Duodenal mucosa (tissue), 2 donors: ENCODE data around the gene TC2N.

Experiments used
- H3K27ac ChIP-seq: one replicate; pipeline ENCODE4 v1.7.0; 2013; ENCODE audit warnings: low read depth, low read length
- H3K27me3 ChIP-seq, 2 donors: one replicate each; pipeline ENCODE4 v1.7.0; 2013; ENCODE audit warnings: low read length in 2 of 2, control low read depth in 1 of 2; ENCODE audit not compliant: insufficient read depth in 2 of 2, control insufficient read depth in 1 of 2
- H3K36me3 ChIP-seq, 2 donors: one replicate each; pipeline ENCODE4 v1.7.0; 2013; ENCODE audit warnings: low read length in 2 of 2, control low read depth in 1 of 2; ENCODE audit not compliant: insufficient read depth in 2 of 2, control insufficient read depth in 1 of 2
- H3K4me1 ChIP-seq, 2 donors: one replicate each; pipeline ENCODE4 v1.7.0; 2013; ENCODE audit warnings: low read length in 2 of 2, control low read depth in 1 of 2; ENCODE audit not compliant: insufficient read depth in 2 of 2, control insufficient read depth in 1 of 2
- H3K4me3 ChIP-seq, 2 donors: one replicate each; pipeline ENCODE4 v1.7.0; 2013; ENCODE audit warnings: low read length in 2 of 2, low read depth in 1 of 2
- H3K9ac ChIP-seq, 2 donors: one replicate each; pipeline ENCODE4 v1.7.0; 2013; ENCODE audit warnings: low read length in 2 of 2, low read depth in 1 of 2
- H3K9me3 ChIP-seq, 2 donors: one replicate each; pipeline ENCODE4 v1.7.0; 2013; ENCODE audit warnings: low read length in 2 of 2, control low read depth in 1 of 2; ENCODE audit not compliant: control insufficient read depth in 1 of 2

TC2N gene

GRCh38 chr14:91778217-91778616 is 89.1 kb downstream of the TC2N start:
- Histone ChIP-seq H3K27ac (no peak overlapping the region), H3K9ac (no peak overlapping the region), H3K27me3 (no peaks in the 10 kb centered on the region), H3K4me1 (peaks cover 0 to 3% of the 10 kb centered on the region in 2 donors), H3K9me3 (no peaks in the 10 kb centered on the region), H3K36me3 (peaks cover 3 to 5% of the 10 kb centered on the region in 2 donors), H3K4me3 (no peak overlapping the region)

DNA sequence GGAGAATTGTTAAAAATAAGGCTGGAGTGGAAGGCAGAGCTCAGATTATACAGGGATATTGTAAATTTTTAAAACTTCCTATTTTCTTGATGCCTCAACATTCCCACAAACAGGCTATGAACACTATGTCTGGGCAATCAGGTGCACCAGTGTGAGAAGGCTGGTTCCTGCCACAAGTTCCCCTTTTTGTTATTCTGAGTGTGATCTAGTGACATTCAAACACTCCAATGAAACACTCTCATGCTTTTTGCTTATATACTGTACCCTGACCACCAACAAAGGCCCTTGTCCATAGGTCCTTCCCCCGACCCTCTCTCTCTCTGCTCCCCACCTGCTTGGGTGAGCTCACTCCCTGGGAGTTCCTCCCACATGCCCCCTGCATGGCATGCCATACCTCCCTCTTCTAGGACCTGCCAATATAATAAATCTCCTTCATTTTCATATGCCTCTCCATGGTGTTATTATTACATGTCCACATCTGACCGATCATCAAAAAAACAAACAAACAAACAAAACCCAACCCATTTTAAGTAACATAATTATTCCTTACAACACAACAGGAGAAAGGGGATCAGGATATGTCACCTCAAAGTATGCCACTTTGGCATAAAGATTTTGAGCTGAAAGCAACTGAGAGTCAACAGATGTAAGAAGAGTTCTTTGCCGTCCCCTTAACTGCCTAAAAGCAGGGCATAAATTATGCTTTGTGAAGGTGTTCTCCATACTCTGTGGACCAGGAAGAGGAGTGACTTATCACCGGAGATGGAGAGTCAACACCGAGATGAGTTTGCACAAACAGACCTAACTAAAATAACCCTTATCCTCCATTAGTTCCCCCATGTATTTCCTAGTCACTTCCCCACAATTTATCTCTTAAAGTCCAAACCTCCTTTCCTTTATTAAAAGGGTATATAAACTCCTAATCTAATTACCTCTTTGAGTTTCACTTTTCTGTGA is 92.9 kb downstream of the TC2N start:
- Histone ChIP-seq H3K27ac (no peak overlapping the region), H3K27me3 (no peaks in the 10 kb centered on the region), H3K9ac (no peak overlapping the region), H3K4me3 (no peak overlapping the region), H3K36me3 (no peaks in the 10 kb centered on the region), H3K4me1 (no peaks in the 10 kb centered on the region), H3K9me3 (no peaks in the 10 kb centered on the region)

DNA sequence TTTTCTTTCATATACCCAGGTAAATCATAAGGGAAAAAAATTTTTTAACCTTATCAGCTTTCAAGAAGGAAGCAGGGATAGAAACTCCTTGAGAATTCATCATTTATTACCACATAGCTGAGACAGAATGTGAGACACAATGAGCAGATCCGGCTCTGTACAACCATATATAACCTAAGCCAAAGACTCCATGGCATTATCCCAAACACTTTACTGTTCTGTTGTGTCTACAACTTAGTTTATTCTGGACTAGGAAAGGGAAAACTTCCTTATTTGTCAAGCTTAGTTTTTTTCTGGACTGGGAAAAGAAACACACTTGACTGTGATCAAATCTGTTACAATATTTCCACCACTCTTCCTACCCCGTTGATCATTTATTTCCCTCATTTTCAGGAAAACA is 97.2 kb downstream of the TC2N start:
- Histone ChIP-seq H3K36me3 (no peaks in the 10 kb centered on the region), H3K4me1 (no peaks in the 10 kb centered on the region), H3K4me3 (no peak overlapping the region), H3K27me3 (no peaks in the 10 kb centered on the region), H3K27ac (no peak overlapping the region), H3K9ac (no peak overlapping the region), H3K9me3 (no peaks in the 10 kb centered on the region)

DNA sequence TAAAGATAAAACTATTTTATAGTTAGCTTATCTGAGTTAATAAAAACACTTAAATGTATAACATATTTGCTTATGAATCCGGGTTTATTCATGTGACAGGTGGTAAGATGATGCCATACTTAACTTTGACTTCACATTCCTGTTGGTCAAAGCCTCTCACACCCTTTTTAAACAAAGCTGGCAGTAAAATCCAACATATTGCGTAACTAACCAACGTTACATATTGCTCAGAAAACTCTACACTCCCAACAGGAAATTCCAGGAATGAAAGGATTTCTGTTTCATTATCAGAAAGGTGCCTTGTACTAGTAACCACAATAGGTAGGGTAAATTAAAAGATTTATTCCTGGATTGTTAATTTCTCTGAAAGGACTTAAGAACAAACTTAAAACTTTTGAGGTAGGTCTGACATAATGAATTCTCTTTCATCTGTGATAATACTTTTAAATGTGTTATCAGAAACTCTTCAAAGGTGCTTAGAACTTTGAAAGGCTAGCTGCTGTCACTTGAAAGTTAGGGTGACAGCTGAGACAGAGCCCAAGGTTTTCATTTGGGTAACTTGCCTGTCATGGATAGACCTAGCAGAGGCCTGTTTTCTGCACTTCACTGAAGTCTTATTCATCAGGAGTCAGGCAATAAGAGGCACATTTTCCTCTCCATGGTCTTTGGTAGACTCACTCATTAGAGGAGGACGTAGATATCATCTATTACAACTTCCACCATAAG is 111.6 kb downstream of the TC2N start:
- no peak overlapping the region for H3K4me3 ChIP-seq
- H3K9ac ChIP-seq = no peak overlapping the region
- H3K36me3 ChIP-seq = peaks cover 5 to 6% of the 10 kb centered on the region in 2 donors
- peaks cover 0 to 4% of the 10 kb centered on the region in 2 donors for H3K9me3 ChIP-seq
- H3K4me1 ChIP-seq = peaks cover 9 to 46% of the 10 kb centered on the region in 2 donors
- no peak overlapping the region for H3K27ac ChIP-seq
- no peaks in the 10 kb centered on the region for H3K27me3 ChIP-seq

GRCh38 chr14:91754819-91755218 is 112.5 kb downstream of the TC2N start:
- no peak overlapping the region for H3K4me3 ChIP-seq
- no peaks in the 10 kb centered on the region for H3K9me3 ChIP-seq
- H3K9ac ChIP-seq = no peak overlapping the region
- peaks cover 9 to 46% of the 10 kb centered on the region in 2 donors for H3K4me1 ChIP-seq
- no peaks in the 10 kb centered on the region for H3K27me3 ChIP-seq
- no peaks in the 10 kb centered on the region for H3K36me3 ChIP-seq
- no peak overlapping the region for H3K27ac ChIP-seq

DNA sequence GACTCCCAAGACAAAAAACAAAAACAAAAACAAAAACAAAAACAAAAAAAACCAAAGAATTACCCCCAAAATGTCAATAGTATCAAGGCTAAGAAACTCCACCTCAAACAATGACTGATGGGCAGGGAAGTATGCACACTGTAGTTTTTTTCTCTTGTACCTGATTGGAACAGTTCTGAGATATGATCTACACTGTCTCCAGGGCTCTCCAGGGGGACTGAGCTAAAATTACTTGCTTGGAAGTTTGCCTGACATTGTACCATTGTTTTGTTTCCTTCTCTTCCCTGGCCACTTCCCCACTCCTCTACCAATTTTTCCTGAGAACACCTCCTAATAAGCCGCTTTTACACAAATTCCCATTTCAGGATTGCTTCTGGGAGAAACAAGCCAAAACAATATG is 113.2 kb downstream of the TC2N start:
- H3K36me3 ChIP-seq = no peaks in the 10 kb centered on the region
- no peak overlapping the region for H3K27ac ChIP-seq
- peaks cover 9 to 46% of the 10 kb centered on the region in 2 donors for H3K4me1 ChIP-seq
- no peaks in the 10 kb centered on the region for H3K9me3 ChIP-seq
- no peak overlapping the region for H3K9ac ChIP-seq
- no peak overlapping the region for H3K4me3 ChIP-seq
- no peaks in the 10 kb centered on the region for H3K27me3 ChIP-seq

- no peak overlapping the region for H3K9ac ChIP-seq
- no peaks in the 10 kb centered on the region for H3K36me3 ChIP-seq
- no peaks in the 10 kb centered on the region for H3K27me3 ChIP-seq
- H3K4me1 ChIP-seq = peaks cover 9 to 40% of the 10 kb centered on the region in 2 donors
- H3K4me3 ChIP-seq = no peak overlapping the region
- no peaks in the 10 kb centered on the region for H3K9me3 ChIP-seq
- no peak overlapping the region for H3K27ac ChIP-seq
Measured at GRCh38 chr14:91753501-91754128, 113.7 kb downstream of the TC2N start.

GRCh38 chr14:91752961-91753360 is 114.4 kb downstream of the TC2N start:
- Histone ChIP-seq H3K9ac (no peak overlapping the region), H3K9me3 (no peaks in the 10 kb centered on the region), H3K36me3 (no peaks in the 10 kb centered on the region), H3K4me1 (peaks cover 9 to 34% of the 10 kb centered on the region in 2 donors), H3K27me3 (no peaks in the 10 kb centered on the region), H3K27ac (no peak overlapping the region), H3K4me3 (no peak overlapping the region)

- H3K4me3 ChIP-seq = no peak overlapping the region
- no peak overlapping the region for H3K9ac ChIP-seq
- no peaks in the 10 kb centered on the region for H3K36me3 ChIP-seq
- no peaks in the 10 kb centered on the region for H3K9me3 ChIP-seq
- H3K27me3 ChIP-seq = no peaks in the 10 kb centered on the region
- peaks cover 9 to 24% of the 10 kb centered on the region in 2 donors for H3K4me1 ChIP-seq
- H3K27ac ChIP-seq = no peak overlapping the region
Measured at GRCh38 chr14:91751719-91752118, 115.6 kb downstream of the TC2N start.
